Globus pallidus (tissue), 1 donor: ENCODE data around the gene TIMMDC1.

ENCODE experiments used
- DNase-seq: peaks from one replicate; pipeline ENCODE4 v3.0.0-alpha.2; 2015; ENCODE audit warnings: low spot score

TIMMDC1 gene

GRCh38 chr3:119498186-119499011 is at the start of gene TIMMDC1:
Gene TIMMDC1, plus strand, starts transcription at chr3:119498547. Its CDS starts 187 bp downstream, at chr3:119498734.
- peak; percentile 98 for DNase-seq

GRCh38 chr3:119453822-119454221 is 44.5 kb upstream of the TIMMDC1 start:
- no peak for DNase-seq

GRCh38 chr3:119456469-119456868 is 41.9 kb upstream of the TIMMDC1 start:
- DNase-seq: no peak

- peak; percentile 7 for DNase-seq
Observed at GRCh38 chr3:119457246-119457645, 41.1 kb upstream of the TIMMDC1 start.

- DNase-seq: peak; percentile 98
Observed at GRCh38 chr3:119463171-119464169, 34.9 kb upstream of the TIMMDC1 start, which contains the start of gene TMEM39A. Gene TMEM39A, minus strand, starts transcription at chr3:119463615. Its CDS starts 1,541 bp downstream, at chr3:119462074.

- peak; percentile 11 for DNase-seq
Observed at GRCh38 chr3:119468041-119468440, 30.3 kb upstream of the TIMMDC1 start.

- DNase-seq: no peak
Observed at GRCh38 chr3:119469418-119470189, 28.7 kb upstream of the TIMMDC1 start.

- no peak for DNase-seq
Observed at GRCh38 chr3:119470866-119471265, 27.5 kb upstream of the TIMMDC1 start.

- no peak for DNase-seq
Observed at GRCh38 chr3:119481079-119481478, 17.3 kb upstream of the TIMMDC1 start.

- no peak for DNase-seq
Observed at GRCh38 chr3:119483101-119483500, 15.2 kb upstream of the TIMMDC1 start.

- DNase-seq: no peak
Observed at GRCh38 chr3:119485563-119485962, 12.8 kb upstream of the TIMMDC1 start.

GRCh38 chr3:119490153-119490552 is 8.2 kb upstream of the TIMMDC1 start:
- DNase-seq: no peak

GRCh38 chr3:119492128-119492527 is 6.2 kb upstream of the TIMMDC1 start:
- no peak for DNase-seq

GRCh38 chr3:119492810-119493209 is 5.5 kb upstream of the TIMMDC1 start:
- no peak for DNase-seq

- no peak for DNase-seq
Observed at GRCh38 chr3:119494597-119494996, 3.8 kb upstream of the TIMMDC1 start.

GRCh38 chr3:119497820-119498185 is 544 bp upstream of the TIMMDC1 start:
- peak; percentile 16 for DNase-seq

GRCh38 chr3:119500265-119500664 is 1.9 kb downstream of the TIMMDC1 start:
- DNase-seq: no peak

- DNase-seq: no peak
Observed at GRCh38 chr3:119500901-119501300, 2.6 kb downstream of the TIMMDC1 start.

- DNase-seq: no peak
Observed at GRCh38 chr3:119506631-119507030, 8.3 kb downstream of the TIMMDC1 start.

- DNase-seq: no peak
Observed at GRCh38 chr3:119507404-119507803, 9.1 kb downstream of the TIMMDC1 start.

- DNase-seq: no peak
Observed at GRCh38 chr3:119508172-119508845, 10.0 kb downstream of the TIMMDC1 start.
